SK-N-SH treated with all-trans-retinoic acid at 6 μM for 48 hours (cell line): ENCODE results near the gene ELOVL3.
"Not testable (repeated sequence)": the region's sequence is repeated elsewhere in the genome, so short reads cannot be mapped to it uniquely, and the experiment has no call there.

Source experiments
- ATAC-seq: fragments of 200-7000 bp; cut with Tn5 transposase; 3 replicates; pipeline ENCODE4 v1.9.1; 2020; ENCODE audit warnings: mild to moderate bottlenecking, moderate library complexity
- ARNTL ChIP-seq: fragments of 450-650 bp; formaldehyde crosslinking; IDR thresholded peaks from 2 replicates; pipeline ENCODE4 v1.5.0; 2020; ENCODE audit warnings: low read depth, mild to moderate bottlenecking, moderate library complexity, borderline replicate concordance
- BACH2 ChIP-seq: fragments of 250-450 bp; sonication (Bioruptor Pico); IDR thresholded peaks from 2 replicates; pipeline ENCODE4 v1.9.0; 2021; ENCODE audit warnings: mild to moderate bottlenecking, borderline replicate concordance
- CSDC2 ChIP-seq: fragments of 250-450 bp; sonication (Bioruptor Pico); IDR thresholded peaks from 2 replicates; pipeline ENCODE4 v1.5.0; 2020; ENCODE audit warnings: mild to moderate bottlenecking, moderate library complexity
- ESRRG ChIP-seq: fragments of 250-450 bp; sonication (Bioruptor Pico); IDR thresholded peaks from 2 replicates; pipeline ENCODE4 v1.6.1; 2021; ENCODE audit warnings: mild to moderate bottlenecking
- GLIS3 ChIP-seq: fragments of 250-450 bp; sonication (Bioruptor Pico); IDR thresholded peaks from 2 replicates; pipeline ENCODE4 v1.5.0; 2020; ENCODE audit warnings: mild to moderate bottlenecking, moderate library complexity
- ISL1 ChIP-seq: fragments of 250-450 bp; sonication (Bioruptor Pico); IDR thresholded peaks from 2 replicates; pipeline ENCODE4 v2.1.2; 2022; ENCODE audit warnings: mild to moderate bottlenecking, moderate library complexity
- PPARA ChIP-seq: fragments of 250-450 bp; sonication (Bioruptor Pico); IDR thresholded peaks from 2 replicates; pipeline ENCODE4 v1.5.0; 2020; ENCODE audit warnings: mild to moderate bottlenecking, borderline replicate concordance
- RARB ChIP-seq: fragments of 250-450 bp; sonication (Bioruptor Pico); IDR thresholded peaks from 2 replicates; pipeline ENCODE4 v1.8.0; 2021; ENCODE audit warnings: mild to moderate bottlenecking, moderate library complexity
- SNAI2 ChIP-seq: fragments of 250-450 bp; sonication (Bioruptor Pico); IDR thresholded peaks from 2 replicates; pipeline ENCODE4 v1.5.0; 2020; ENCODE audit warnings: mild to moderate bottlenecking, moderate library complexity
- TCF4 ChIP-seq: fragments of 250-450 bp; sonication (Bioruptor Pico); IDR thresholded peaks from 2 replicates; pipeline ENCODE4 v1.8.0; 2021; ENCODE audit warnings: mild to moderate bottlenecking, moderate library complexity, borderline replicate concordance
- ZC3H10 ChIP-seq: fragments of 250-450 bp; sonication (Bioruptor Pico); IDR thresholded peaks from 2 replicates; pipeline ENCODE4 v1.5.1; 2021; ENCODE audit warnings: mild to moderate bottlenecking, moderate library complexity
- ZFP30 ChIP-seq: fragments of 450-650 bp; formaldehyde crosslinking; IDR thresholded peaks from 2 replicates; pipeline ENCODE4 v1.5.0; 2022; ENCODE audit warnings: mild to moderate bottlenecking, moderate library complexity
- ZNF565 ChIP-seq: fragments of 450-650 bp; formaldehyde crosslinking; conservative IDR thresholded peaks from 2 replicates; pipeline ENCODE4 v1.5.0; 2020; ENCODE audit warnings: low read depth, mild to moderate bottlenecking, moderate library complexity
- ZNF70 ChIP-seq: fragments of 450-650 bp; formaldehyde crosslinking; IDR thresholded peaks from 2 replicates; pipeline ENCODE4 v1.5.0; 2020; ENCODE audit warnings: mild to moderate bottlenecking, moderate library complexity
- ZNF8 ChIP-seq: fragments of 450-650 bp; formaldehyde crosslinking; IDR thresholded peaks from 2 replicates; pipeline ENCODE4 v1.5.0; 2020; ENCODE audit warnings: mild to moderate bottlenecking, moderate library complexity
- TF ChIP-seq, protein P1 (sequence below): fragments of 250-450 bp; sonication (Bioruptor Pico); IDR thresholded peaks from 2 replicates; pipeline ENCODE4 v1.5.1; 2021; ENCODE audit warnings: mild to moderate bottlenecking, moderate library complexity
- TF ChIP-seq, protein P2 (sequence below): fragments of 250-450 bp; sonication (Bioruptor Pico); IDR thresholded peaks from 2 replicates; pipeline ENCODE4 v1.8.0; 2020; ENCODE audit warnings: mild to moderate bottlenecking, moderate library complexity, borderline replicate concordance
- TF ChIP-seq, protein P3 (sequence below): fragments of 250-450 bp; sonication (Bioruptor Pico); IDR thresholded peaks from 2 replicates; pipeline ENCODE4 v1.5.1; 2020; ENCODE audit warnings: low read depth, mild to moderate bottlenecking, moderate library complexity
- TF ChIP-seq, protein P4 (sequence below): fragments of 250-450 bp; sonication (Bioruptor Pico); IDR thresholded peaks from 2 replicates; pipeline ENCODE4 v1.5.0; 2020; ENCODE audit warnings: mild to moderate bottlenecking, moderate library complexity
- TF ChIP-seq, protein P5 (sequence below): fragments of 250-450 bp; sonication (Bioruptor Pico); IDR thresholded peaks from 2 replicates; pipeline ENCODE4 v1.8.0; 2021; ENCODE audit warnings: low read depth, mild to moderate bottlenecking, moderate library complexity, borderline replicate concordance

The ELOVL3 gene

DNA sequence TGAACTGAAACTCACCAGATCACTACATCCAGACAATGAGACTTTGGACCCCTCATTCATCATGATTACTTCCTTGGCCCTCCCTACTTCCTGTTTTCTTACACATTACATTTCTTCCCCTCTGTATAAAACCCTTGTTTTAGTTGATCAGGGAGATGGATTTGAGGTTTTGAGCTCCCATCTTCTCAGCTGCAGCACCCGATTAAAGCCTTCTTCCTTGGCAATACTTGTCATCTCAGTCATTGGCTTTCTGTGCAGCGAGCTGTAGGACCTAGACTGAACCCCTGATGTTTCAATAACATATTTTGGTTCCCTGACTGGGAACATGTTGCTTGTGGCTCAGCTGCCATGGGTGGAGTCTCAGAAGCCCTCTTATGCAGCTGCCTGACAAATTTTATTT lies 40.8 kb upstream of the ELOVL3 start:
- no peak for ATAC-seq
- TF ChIP-seq ZFP30 (CRISPR knock-in tag) (no peak), CSDC2 (CRISPR knock-in tag) (no peak), ZNF8 (CRISPR knock-in tag) (no peak), ESRRG (CRISPR knock-in tag) (no peak)

DNA sequence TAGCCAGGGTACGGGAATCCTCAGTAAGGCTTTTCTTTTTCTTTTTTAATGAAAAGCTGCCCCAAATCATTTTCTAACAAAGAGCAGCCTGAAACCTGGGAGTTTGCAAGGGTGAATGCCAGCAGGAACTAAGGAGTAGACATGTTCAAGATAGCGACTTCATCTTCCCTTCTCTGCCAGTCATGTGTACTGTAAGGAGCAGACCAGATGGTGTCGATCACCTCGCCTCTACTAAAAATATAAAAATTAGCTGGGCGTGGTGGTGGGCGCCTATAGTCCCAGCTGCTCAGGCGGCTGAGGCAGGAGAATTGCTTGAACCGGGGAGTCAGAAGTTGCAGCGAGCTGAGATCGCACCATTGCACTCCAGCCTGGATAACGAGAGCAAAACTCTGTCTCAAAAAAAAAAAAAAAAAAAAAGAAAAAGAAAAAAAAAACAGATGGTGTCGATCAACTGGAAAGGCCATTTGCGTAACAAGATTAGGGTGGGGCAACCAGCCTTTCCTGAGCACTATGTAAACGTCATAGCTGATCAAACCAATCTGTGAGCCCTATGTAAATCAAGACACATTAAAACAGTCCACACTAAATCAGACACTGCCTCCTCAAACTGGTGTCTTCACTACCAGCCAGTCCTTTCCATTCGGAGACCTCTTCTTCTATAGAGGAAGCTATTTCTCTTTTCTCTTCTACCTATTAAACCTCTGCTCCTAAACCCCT lies 40.1 kb upstream of the ELOVL3 start:
- TF ChIP-seq ZNF8 (CRISPR knock-in tag) (no peak), TCF4 (CRISPR knock-in tag) (no peak), ARNTL (CRISPR knock-in tag) (no peak), SNAI2 (CRISPR knock-in tag) (no peak), ZC3H10 (CRISPR knock-in tag) (no peak), ZNF70 (CRISPR knock-in tag) (no peak), ZFP30 (CRISPR knock-in tag) (no peak), ISL1 (CRISPR knock-in tag) (no peak), CSDC2 (CRISPR knock-in tag) (no peak), ZNF565 (CRISPR knock-in tag) (no peak), BACH2 (no peak), RARB (CRISPR knock-in tag) (no peak)
- TF ChIP-seq, protein P1, sequence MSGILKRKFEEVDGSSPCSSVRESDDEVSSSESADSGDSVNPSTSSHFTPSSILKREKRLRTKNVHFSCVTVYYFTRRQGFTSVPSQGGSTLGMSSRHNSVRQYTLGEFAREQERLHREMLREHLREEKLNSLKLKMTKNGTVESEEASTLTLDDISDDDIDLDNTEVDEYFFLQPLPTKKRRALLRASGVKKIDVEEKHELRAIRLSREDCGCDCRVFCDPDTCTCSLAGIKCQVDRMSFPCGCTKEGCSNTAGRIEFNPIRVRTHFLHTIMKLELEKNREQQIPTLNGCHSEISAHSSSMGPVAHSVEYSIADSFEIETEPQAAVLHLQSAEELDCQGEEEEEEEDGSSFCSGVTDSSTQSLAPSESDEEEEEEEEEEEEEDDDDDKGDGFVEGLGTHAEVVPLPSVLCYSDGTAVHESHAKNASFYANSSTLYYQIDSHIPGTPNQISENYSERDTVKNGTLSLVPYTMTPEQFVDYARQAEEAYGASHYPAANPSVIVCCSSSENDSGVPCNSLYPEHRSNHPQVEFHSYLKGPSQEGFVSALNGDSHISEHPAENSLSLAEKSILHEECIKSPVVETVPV, result no peak
- TF ChIP-seq, protein P2, sequence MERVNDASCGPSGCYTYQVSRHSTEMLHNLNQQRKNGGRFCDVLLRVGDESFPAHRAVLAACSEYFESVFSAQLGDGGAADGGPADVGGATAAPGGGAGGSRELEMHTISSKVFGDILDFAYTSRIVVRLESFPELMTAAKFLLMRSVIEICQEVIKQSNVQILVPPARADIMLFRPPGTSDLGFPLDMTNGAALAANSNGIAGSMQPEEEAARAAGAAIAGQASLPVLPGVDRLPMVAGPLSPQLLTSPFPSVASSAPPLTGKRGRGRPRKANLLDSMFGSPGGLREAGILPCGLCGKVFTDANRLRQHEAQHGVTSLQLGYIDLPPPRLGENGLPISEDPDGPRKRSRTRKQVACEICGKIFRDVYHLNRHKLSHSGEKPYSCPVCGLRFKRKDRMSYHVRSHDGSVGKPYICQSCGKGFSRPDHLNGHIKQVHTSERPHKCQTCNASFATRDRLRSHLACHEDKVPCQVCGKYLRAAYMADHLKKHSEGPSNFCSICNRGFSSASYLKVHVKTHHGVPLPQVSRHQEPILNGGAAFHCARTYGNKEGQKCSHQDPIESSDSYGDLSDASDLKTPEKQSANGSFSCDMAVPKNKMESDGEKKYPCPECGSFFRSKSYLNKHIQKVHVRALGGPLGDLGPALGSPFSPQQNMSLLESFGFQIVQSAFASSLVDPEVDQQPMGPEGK, result no peak
- TF ChIP-seq, protein P3, sequence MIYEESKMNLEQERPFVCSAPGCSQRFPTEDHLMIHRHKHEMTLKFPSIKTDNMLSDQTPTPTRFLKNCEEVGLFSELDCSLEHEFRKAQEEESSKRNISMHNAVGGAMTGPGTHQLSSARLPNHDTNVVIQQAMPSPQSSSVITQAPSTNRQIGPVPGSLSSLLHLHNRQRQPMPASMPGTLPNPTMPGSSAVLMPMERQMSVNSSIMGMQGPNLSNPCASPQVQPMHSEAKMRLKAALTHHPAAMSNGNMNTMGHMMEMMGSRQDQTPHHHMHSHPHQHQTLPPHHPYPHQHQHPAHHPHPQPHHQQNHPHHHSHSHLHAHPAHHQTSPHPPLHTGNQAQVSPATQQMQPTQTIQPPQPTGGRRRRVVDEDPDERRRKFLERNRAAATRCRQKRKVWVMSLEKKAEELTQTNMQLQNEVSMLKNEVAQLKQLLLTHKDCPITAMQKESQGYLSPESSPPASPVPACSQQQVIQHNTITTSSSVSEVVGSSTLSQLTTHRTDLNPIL (CRISPR knock-in tag), result no peak
- no peak for ATAC-seq

DNA sequence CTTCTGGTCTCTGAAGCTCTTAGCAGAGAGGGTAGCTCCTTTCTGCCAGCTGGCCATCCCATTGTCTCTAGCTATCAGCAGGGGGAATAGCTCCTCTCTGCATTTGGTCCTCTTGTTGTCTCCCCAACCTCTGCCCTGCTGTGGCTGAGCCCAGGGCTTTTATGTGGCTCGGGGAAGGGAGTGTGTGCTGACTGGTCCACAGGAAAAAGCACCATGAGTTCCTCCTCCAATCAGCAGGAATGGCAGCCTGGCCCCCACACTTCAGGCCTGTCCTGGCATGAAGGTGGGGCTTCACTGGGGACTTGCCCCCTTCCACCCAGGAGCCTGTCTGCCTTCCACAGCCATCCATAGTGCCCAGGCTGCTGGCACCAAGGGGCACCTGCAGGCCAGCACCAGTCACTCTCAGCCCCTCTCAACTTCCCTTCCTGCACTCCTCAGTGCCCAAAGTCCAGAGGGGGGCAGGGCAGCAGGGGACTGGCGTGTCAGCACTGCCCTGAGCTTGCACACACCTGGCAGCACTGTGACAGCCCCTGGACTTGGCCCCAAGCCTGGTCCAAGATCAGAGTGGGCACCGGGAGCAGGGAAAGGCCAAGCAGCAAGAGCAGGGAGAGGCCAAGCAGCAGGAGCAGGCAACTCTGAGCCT lies 37.7 kb upstream of the ELOVL3 start:
- ATAC-seq, result no peak
- TF ChIP-seq, protein P4, sequence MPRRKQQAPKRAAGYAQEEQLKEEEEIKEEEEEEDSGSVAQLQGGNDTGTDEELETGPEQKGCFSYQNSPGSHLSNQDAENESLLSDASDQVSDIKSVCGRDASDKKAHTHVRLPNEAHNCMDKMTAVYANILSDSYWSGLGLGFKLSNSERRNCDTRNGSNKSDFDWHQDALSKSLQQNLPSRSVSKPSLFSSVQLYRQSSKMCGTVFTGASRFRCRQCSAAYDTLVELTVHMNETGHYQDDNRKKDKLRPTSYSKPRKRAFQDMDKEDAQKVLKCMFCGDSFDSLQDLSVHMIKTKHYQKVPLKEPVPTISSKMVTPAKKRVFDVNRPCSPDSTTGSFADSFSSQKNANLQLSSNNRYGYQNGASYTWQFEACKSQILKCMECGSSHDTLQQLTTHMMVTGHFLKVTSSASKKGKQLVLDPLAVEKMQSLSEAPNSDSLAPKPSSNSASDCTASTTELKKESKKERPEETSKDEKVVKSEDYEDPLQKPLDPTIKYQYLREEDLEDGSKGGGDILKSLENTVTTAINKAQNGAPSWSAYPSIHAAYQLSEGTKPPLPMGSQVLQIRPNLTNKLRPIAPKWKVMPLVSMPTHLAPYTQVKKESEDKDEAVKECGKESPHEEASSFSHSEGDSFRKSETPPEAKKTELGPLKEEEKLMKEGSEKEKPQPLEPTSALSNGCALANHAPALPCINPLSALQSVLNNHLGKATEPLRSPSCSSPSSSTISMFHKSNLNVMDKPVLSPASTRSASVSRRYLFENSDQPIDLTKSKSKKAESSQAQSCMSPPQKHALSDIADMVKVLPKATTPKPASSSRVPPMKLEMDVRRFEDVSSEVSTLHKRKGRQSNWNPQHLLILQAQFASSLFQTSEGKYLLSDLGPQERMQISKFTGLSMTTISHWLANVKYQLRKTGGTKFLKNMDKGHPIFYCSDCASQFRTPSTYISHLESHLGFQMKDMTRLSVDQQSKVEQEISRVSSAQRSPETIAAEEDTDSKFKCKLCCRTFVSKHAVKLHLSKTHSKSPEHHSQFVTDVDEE (CRISPR knock-in tag), result no peak
- TF ChIP-seq PPARA (CRISPR knock-in tag) (no peak), ESRRG (CRISPR knock-in tag) (no peak), RARB (CRISPR knock-in tag) (no peak), GLIS3 (no peak), BACH2 (no peak), SNAI2 (CRISPR knock-in tag) (no peak), CSDC2 (CRISPR knock-in tag) (no peak), ZNF565 (CRISPR knock-in tag) (no peak), ZFP30 (CRISPR knock-in tag) (no peak)
- TF ChIP-seq, protein P5, sequence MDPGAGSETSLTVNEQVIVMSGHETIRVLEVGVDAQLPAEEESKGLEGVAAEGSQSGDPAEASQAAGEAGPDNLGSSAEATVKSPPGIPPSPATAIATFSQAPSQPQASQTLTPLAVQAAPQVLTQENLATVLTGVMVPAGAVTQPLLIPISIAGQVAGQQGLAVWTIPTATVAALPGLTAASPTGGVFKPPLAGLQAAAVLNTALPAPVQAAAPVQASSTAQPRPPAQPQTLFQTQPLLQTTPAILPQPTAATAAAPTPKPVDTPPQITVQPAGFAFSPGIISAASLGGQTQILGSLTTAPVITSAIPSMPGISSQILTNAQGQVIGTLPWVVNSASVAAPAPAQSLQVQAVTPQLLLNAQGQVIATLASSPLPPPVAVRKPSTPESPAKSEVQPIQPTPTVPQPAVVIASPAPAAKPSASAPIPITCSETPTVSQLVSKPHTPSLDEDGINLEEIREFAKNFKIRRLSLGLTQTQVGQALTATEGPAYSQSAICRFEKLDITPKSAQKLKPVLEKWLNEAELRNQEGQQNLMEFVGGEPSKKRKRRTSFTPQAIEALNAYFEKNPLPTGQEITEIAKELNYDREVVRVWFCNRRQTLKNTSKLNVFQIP, result no peak

DNA sequence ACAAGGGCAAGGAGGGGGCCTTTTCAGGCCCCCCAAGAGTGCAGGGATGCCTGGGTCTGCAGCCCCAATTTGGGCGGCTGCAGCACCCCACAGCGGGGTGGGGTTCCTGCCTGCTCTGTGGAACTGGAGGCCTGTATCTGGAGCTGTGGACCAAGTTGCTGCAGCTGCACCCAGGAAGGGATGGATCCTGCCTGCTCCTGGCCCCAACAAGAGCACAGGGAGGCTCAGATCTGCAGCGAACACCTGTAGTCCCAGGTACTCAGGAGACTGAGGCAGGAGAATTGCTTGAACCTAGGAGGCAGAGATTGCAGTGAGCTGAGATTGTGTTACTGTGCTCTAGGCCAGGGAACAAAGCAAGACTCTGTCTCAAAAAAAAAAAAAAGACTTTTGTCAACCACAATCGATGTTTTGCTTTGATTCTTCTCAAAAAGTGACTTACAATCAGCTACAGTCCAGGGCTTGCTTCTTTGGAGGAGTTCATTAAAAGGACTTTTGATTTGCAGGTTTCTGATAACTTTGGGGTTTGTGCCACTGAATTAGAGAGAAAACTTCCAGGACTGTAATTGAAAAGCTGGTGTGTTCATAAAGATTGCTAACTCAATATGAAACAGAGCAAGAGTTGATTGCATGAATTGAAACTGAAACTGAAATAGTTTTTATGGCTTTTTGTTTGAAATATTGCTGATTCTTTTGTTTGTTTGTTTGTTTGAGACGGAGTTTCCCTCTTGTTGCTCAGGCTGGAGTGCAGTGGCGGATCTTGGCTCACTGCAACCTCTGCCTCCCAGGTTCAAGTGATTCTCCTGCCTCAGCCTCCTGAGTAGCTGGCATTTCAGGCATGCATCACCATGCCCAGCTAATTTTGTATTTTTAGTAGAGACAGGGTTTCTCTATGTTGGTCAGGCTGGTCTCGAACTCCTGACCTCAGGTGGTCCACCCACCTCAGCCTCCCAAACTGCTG lies 36.9 kb upstream of the ELOVL3 start:
- not testable (repeated sequence) for ATAC-seq
